ENCODE data around the gene CLDN20.
A peak's percentile ranks its signal among the peaks of the same experiment; 100 is the strongest.

CLDN20 gene

GRCh38 chr6:155292711-155293110 is 28.9 kb downstream of the CLDN20 start:
- no peak overlapping the region for H4K5ac ChIP-seq (ENCODE audit: low read length)
- H2AK5ac ChIP-seq (ENCODE audit: low read length) = no peak overlapping the region
- no peak overlapping the region for H3K4me2 ChIP-seq (ENCODE audit: low read length)
- no peaks in the 10 kb centered on the region for H3K27me3 ChIP-seq (ENCODE audit: insufficient read depth, low read length, poor library complexity)
- H3K56ac ChIP-seq (ENCODE audit: low read length) = no peak overlapping the region
- no peak overlapping the region for H3K4ac ChIP-seq (ENCODE audit: low read depth, low read length)
- DNase-seq = no peak
- H2BK15ac ChIP-seq (replicated peaks; ENCODE audit: low read depth) = no peak overlapping the region
- H3K4me3 ChIP-seq (ENCODE audit: low read length) = no peak overlapping the region
- no peaks in the 10 kb centered on the region for H3K79me2 ChIP-seq (ENCODE audit: control insufficient read depth, insufficient read depth, low read length)
- H3K18ac ChIP-seq (ENCODE audit: low read length) = no peak overlapping the region
- peaks cover 2% of the 10 kb centered on the region for H3K79me1 ChIP-seq (ENCODE audit: low read length)
- H3K23ac ChIP-seq (ENCODE audit: low read length) = no peak overlapping the region
- H4K8ac ChIP-seq (ENCODE audit: low read depth, low read length) = no peak overlapping the region
- H2BK120ac ChIP-seq (ENCODE audit: low read depth, low read length) = no peak overlapping the region
- no peak overlapping the region for H3K27ac ChIP-seq (ENCODE audit: low read depth, low read length)
- no peak overlapping the region for H2BK5ac ChIP-seq (ENCODE audit: low read length)
- no CpG with 5 or more reads among the region's 5 CpGs for WGBS (ENCODE audit: extremely low coverage, insufficient coverage, low lambda C conversion rate)
- H3K9ac ChIP-seq (ENCODE audit: low read length) = no peak overlapping the region
- peaks cover 2% of the 10 kb centered on the region for H3K36me3 ChIP-seq (ENCODE audit: control insufficient read depth, insufficient read depth, low read length)
- H3K4me1 ChIP-seq (ENCODE audit: control insufficient read depth, low read depth, low read length) = peaks cover 2% of the 10 kb centered on the region

- Histone ChIP-seq H3K56ac (ENCODE audit: low read length) (no peak overlapping the region), H4K8ac (ENCODE audit: low read depth, low read length) (no peak overlapping the region), H3K79me1 (ENCODE audit: low read length) (no peaks in the 10 kb centered on the region), H2BK15ac (replicated peaks; ENCODE audit: low read depth) (no peak overlapping the region), H2AK5ac (ENCODE audit: low read length) (no peak overlapping the region), H3K79me2 (ENCODE audit: control insufficient read depth, insufficient read depth, low read length) (no peaks in the 10 kb centered on the region), H3K4me2 (ENCODE audit: low read length) (no peak overlapping the region), H3K18ac (ENCODE audit: low read length) (no peak overlapping the region), H3K4me1 (ENCODE audit: control insufficient read depth, low read depth, low read length) (no peaks in the 10 kb centered on the region), H3K23ac (ENCODE audit: low read length) (no peak overlapping the region), H3K4me3 (ENCODE audit: low read length) (no peak overlapping the region), H2BK120ac (ENCODE audit: low read depth, low read length) (no peak overlapping the region), H3K4ac (ENCODE audit: low read depth, low read length) (no peak overlapping the region), H3K27me3 (ENCODE audit: insufficient read depth, low read length, poor library complexity) (no peaks in the 10 kb centered on the region), H2BK5ac (ENCODE audit: low read length) (no peak overlapping the region), H3K36me3 (ENCODE audit: control insufficient read depth, insufficient read depth, low read length) (no peaks in the 10 kb centered on the region), H3K27ac (ENCODE audit: low read depth, low read length) (no peak overlapping the region), H3K9ac (ENCODE audit: low read length) (no peak overlapping the region), H4K5ac (ENCODE audit: low read length) (no peak overlapping the region)
- peak; percentile 38 for DNase-seq
- WGBS (ENCODE audit: extremely low coverage, insufficient coverage, low lambda C conversion rate) = no CpG with 5 or more reads among the region's 3 CpGs
These were observed 33.9 kb downstream of the CLDN20 start for GRCh38 chr6:155297669-155298068.

DNA sequence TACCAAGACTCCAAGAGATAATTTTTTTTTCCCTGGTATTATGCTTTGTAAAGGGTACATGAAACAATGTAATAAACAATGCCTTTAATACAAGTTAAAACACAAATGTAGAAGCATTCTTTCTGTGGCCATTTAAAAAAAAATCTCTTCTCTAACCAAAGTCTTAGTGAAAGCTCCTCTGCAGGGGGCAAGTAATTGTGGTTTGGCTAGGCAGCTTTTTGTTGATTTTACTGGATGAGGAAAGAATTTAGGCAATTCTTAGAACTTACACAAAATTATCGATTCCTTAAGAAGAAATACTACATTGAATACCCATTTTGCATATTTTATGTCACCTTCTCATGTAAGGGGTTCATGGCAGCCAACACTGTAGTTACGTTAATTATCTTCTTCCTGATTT is 38.1 kb downstream of the CLDN20 start:
- H3K27me3 ChIP-seq (ENCODE audit: insufficient read depth, low read length, poor library complexity) = no peaks in the 10 kb centered on the region
- H2BK120ac ChIP-seq (ENCODE audit: low read depth, low read length) = no peak overlapping the region
- no peaks in the 10 kb centered on the region for H3K36me3 ChIP-seq (ENCODE audit: control insufficient read depth, insufficient read depth, low read length)
- DNase-seq = peak; percentile 40
- WGBS (ENCODE audit: extremely low coverage, insufficient coverage, low lambda C conversion rate) = no CpG with 5 or more reads among the region's 2 CpGs
- no peak overlapping the region for H2BK15ac ChIP-seq (replicated peaks; ENCODE audit: low read depth)
- H3K79me2 ChIP-seq (ENCODE audit: control insufficient read depth, insufficient read depth, low read length) = no peaks in the 10 kb centered on the region
- H2BK5ac ChIP-seq (ENCODE audit: low read length) = no peak overlapping the region
- no peak overlapping the region for H3K18ac ChIP-seq (ENCODE audit: low read length)
- no peak overlapping the region for H3K4ac ChIP-seq (ENCODE audit: low read depth, low read length)
- H3K79me1 ChIP-seq (ENCODE audit: low read length) = no peaks in the 10 kb centered on the region
- no peak overlapping the region for H3K9ac ChIP-seq (ENCODE audit: low read length)
- H4K8ac ChIP-seq (ENCODE audit: low read depth, low read length) = no peak overlapping the region
- no peak overlapping the region for H3K23ac ChIP-seq (ENCODE audit: low read length)
- no peak overlapping the region for H3K4me2 ChIP-seq (ENCODE audit: low read length)
- no peaks in the 10 kb centered on the region for H3K4me1 ChIP-seq (ENCODE audit: control insufficient read depth, low read depth, low read length)
- no peak overlapping the region for H2AK5ac ChIP-seq (ENCODE audit: low read length)
- H3K56ac ChIP-seq (ENCODE audit: low read length) = no peak overlapping the region
- H4K5ac ChIP-seq (ENCODE audit: low read length) = no peak overlapping the region
- no peak overlapping the region for H3K4me3 ChIP-seq (ENCODE audit: low read length)
- H3K27ac ChIP-seq (ENCODE audit: low read depth, low read length) = no peak overlapping the region

DNA sequence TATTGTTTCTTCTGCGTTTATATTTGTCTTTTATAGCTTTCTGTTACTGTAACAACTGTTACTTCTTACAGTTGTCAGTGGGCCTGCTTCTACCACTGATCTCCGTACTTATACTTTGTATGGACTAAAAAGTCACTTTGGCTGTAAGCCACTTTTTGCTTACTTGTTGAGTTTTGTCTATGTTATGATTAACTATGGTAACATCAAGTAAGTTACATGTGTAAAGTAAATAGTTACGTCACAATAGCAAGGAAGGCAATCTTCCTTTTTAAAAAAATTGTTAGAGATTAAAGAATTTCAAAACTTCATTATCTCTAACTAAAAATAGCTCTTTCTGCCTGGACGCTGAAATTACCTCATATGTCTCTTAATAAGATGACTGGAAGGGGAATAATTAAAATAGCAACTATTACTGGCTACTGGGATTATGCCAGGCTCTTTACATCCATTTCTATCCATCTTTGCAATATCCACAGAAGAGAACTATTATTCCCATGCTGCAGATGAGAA is 39.6 kb downstream of the CLDN20 start:
- Histone ChIP-seq H2BK120ac (ENCODE audit: low read depth, low read length) (no peak overlapping the region), H3K23ac (ENCODE audit: low read length) (no peak overlapping the region), H4K5ac (ENCODE audit: low read length) (no peak overlapping the region), H3K27ac (ENCODE audit: low read depth, low read length) (no peak overlapping the region), H2AK5ac (ENCODE audit: low read length) (no peak overlapping the region), H3K79me2 (ENCODE audit: control insufficient read depth, insufficient read depth, low read length) (no peaks in the 10 kb centered on the region), H4K8ac (ENCODE audit: low read depth, low read length) (no peak overlapping the region), H3K4ac (ENCODE audit: low read depth, low read length) (no peak overlapping the region), H2BK15ac (replicated peaks; ENCODE audit: low read depth) (no peak overlapping the region), H3K4me1 (ENCODE audit: control insufficient read depth, low read depth, low read length) (no peaks in the 10 kb centered on the region), H3K4me2 (ENCODE audit: low read length) (no peak overlapping the region), H3K9ac (ENCODE audit: low read length) (no peak overlapping the region), H3K79me1 (ENCODE audit: low read length) (no peaks in the 10 kb centered on the region), H3K36me3 (ENCODE audit: control insufficient read depth, insufficient read depth, low read length) (no peaks in the 10 kb centered on the region), H2BK5ac (ENCODE audit: low read length) (no peak overlapping the region), H3K56ac (ENCODE audit: low read length) (no peak overlapping the region), H3K27me3 (ENCODE audit: insufficient read depth, low read length, poor library complexity) (no peaks in the 10 kb centered on the region), H3K4me3 (ENCODE audit: low read length) (no peak overlapping the region), H3K18ac (ENCODE audit: low read length) (no peak overlapping the region)
- WGBS (ENCODE audit: extremely low coverage, insufficient coverage, low lambda C conversion rate) = no CpG with 5 or more reads among the region's 4 CpGs
- no peak for DNase-seq

DNA sequence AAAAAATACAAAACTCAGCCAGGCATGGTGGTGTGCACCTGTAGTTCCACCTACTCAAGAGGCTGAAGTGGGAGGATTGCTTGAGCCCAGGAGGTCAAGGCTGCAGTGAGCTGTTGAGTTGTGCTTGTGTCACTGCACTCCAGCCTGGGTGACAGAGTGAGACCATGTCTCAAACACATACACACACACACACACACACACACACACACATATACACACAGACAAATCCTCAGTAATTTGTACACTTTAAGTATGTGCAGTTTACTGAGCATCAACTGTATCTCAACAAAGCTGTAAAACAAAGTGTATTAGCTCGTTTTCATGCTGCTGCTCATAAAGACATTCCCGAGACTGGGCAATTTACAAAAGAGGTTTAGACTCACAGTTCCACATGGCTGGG is 43.1 kb downstream of the CLDN20 start:
- Histone ChIP-seq H4K8ac (ENCODE audit: low read depth, low read length) (no peak overlapping the region), H2BK120ac (ENCODE audit: low read depth, low read length) (no peak overlapping the region), H3K4ac (ENCODE audit: low read depth, low read length) (no peak overlapping the region), H2AK5ac (ENCODE audit: low read length) (no peak overlapping the region), H2BK5ac (ENCODE audit: low read length) (no peak overlapping the region), H3K4me3 (ENCODE audit: low read length) (no peak overlapping the region), H3K18ac (ENCODE audit: low read length) (no peak overlapping the region), H3K27ac (ENCODE audit: low read depth, low read length) (no peak overlapping the region), H3K4me1 (ENCODE audit: control insufficient read depth, low read depth, low read length) (no peaks in the 10 kb centered on the region), H3K56ac (ENCODE audit: low read length) (no peak overlapping the region), H3K79me1 (ENCODE audit: low read length) (no peaks in the 10 kb centered on the region), H3K23ac (ENCODE audit: low read length) (no peak overlapping the region), H3K9ac (ENCODE audit: low read length) (no peak overlapping the region), H3K4me2 (ENCODE audit: low read length) (no peak overlapping the region), H4K5ac (ENCODE audit: low read length) (no peak overlapping the region), H3K36me3 (ENCODE audit: control insufficient read depth, insufficient read depth, low read length) (peaks cover 2% of the 10 kb centered on the region), H2BK15ac (replicated peaks; ENCODE audit: low read depth) (no peak overlapping the region), H3K79me2 (ENCODE audit: control insufficient read depth, insufficient read depth, low read length) (no peaks in the 10 kb centered on the region), H3K27me3 (ENCODE audit: insufficient read depth, low read length, poor library complexity) (no peaks in the 10 kb centered on the region)
- WGBS (ENCODE audit: extremely low coverage, insufficient coverage, low lambda C conversion rate) = no CpG with 5 or more reads among the region's 2 CpGs
- no peak for DNase-seq

DNA sequence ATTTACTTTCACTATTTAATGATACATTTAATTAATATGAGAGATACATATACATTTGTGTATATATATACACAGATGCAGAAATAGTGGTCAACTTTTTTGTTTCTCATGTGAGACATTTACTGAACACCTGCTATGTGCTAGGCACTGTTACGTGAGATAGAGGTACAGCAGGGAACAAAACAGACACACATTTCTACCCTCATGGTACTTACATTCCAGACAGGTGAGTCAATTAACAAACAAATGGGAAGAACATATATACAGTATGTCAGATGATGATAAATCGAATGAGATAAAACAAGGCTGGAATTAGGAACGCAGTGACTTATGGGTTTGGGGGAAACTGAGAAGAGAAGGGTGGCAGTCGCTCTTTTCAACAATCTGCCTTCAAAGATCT is 45.3 kb downstream of the CLDN20 start:
- Histone ChIP-seq H2BK120ac (ENCODE audit: low read depth, low read length) (no peak overlapping the region), H3K27ac (ENCODE audit: low read depth, low read length) (no peak overlapping the region), H4K8ac (ENCODE audit: low read depth, low read length) (no peak overlapping the region), H3K27me3 (ENCODE audit: insufficient read depth, low read length, poor library complexity) (no peaks in the 10 kb centered on the region), H3K79me2 (ENCODE audit: control insufficient read depth, insufficient read depth, low read length) (peaks cover 6% of the 10 kb centered on the region), H3K56ac (ENCODE audit: low read length) (no peak overlapping the region), H4K5ac (ENCODE audit: low read length) (no peak overlapping the region), H3K18ac (ENCODE audit: low read length) (no peak overlapping the region), H3K4ac (ENCODE audit: low read depth, low read length) (no peak overlapping the region), H3K36me3 (ENCODE audit: control insufficient read depth, insufficient read depth, low read length) (peaks cover 2% of the 10 kb centered on the region), H2BK5ac (ENCODE audit: low read length) (no peak overlapping the region), H3K4me3 (ENCODE audit: low read length) (no peak overlapping the region), H3K79me1 (ENCODE audit: low read length) (peaks cover 4% of the 10 kb centered on the region), H3K4me2 (ENCODE audit: low read length) (no peak overlapping the region), H2AK5ac (ENCODE audit: low read length) (no peak overlapping the region), H3K23ac (ENCODE audit: low read length) (no peak overlapping the region), H3K4me1 (ENCODE audit: control insufficient read depth, low read depth, low read length) (no peaks in the 10 kb centered on the region), H3K9ac (ENCODE audit: low read length) (no peak overlapping the region), H2BK15ac (replicated peaks; ENCODE audit: low read depth) (no peak overlapping the region)
- no peak for DNase-seq
- no CpG with 5 or more reads among the region's 4 CpGs for WGBS (ENCODE audit: extremely low coverage, insufficient coverage, low lambda C conversion rate)
